Activated naive CD4-positive, alpha-beta T cell treated with anti-CD3 and anti-CD28 coated beads for 36 hours (primary cell): ENCODE data around the gene NAPB. TPM values are rescaled to one million over a fixed set of nuclear protein-coding genes. Genes with fewer than 3 reads are reported as not detected.

Experiments
- CTCF ChIA-PET: fragments of 350-600 bp; sonication (Branson Sonifier 250); formaldehyde crosslinking; loops from one replicate; lab custom pipeline; 2021; ENCODE audit warnings: antibody characterized with exemption; lab: Charles Lee
- DNase-seq: peaks from one replicate; pipeline ENCODE4 v3.0.0-alpha.2; 2020
- H3K27ac Mint-ChIP-seq: one replicate; pipeline ENCODE4 v1.8.0; 2021; ENCODE audit warnings: mild to moderate bottlenecking, mixed read lengths
- H3K27me3 Mint-ChIP-seq: one replicate; pipeline ENCODE4 v1.8.0; 2021; ENCODE audit warnings: low read depth, mixed read lengths
- H3K36me3 Mint-ChIP-seq: one replicate; pipeline ENCODE4 v1.8.0; 2021; ENCODE audit warnings: low read depth, mixed read lengths
- H3K4me1 Mint-ChIP-seq: one replicate; pipeline ENCODE4 v1.8.0; 2021; ENCODE audit warnings: low read depth, mixed read lengths
- H3K4me3 Mint-ChIP-seq: one replicate; pipeline ENCODE4 v1.8.0; 2021; ENCODE audit warnings: mild to moderate bottlenecking, moderate library complexity, mixed read lengths
- H3K9me3 Mint-ChIP-seq: one replicate; pipeline ENCODE4 v1.8.0; 2021; ENCODE audit warnings: mixed read lengths
- intact Hi-C: fragments of 100-400 bp; cut with micrococcal nuclease; formaldehyde crosslinking; loops from one replicate; pipeline ENCODE4 v1.15.1; 2023
- total RNA-seq, 2 experiments: library from RNA; stranded (reverse); gene quantifications; one replicate each; pipeline ENCODE4 v1.2.3, GENCODE V29; 2021

NAPB gene
- total RNA-seq, 2 experiments from 2014 or later = 5.4 to 7.6 TPM

DNA sequence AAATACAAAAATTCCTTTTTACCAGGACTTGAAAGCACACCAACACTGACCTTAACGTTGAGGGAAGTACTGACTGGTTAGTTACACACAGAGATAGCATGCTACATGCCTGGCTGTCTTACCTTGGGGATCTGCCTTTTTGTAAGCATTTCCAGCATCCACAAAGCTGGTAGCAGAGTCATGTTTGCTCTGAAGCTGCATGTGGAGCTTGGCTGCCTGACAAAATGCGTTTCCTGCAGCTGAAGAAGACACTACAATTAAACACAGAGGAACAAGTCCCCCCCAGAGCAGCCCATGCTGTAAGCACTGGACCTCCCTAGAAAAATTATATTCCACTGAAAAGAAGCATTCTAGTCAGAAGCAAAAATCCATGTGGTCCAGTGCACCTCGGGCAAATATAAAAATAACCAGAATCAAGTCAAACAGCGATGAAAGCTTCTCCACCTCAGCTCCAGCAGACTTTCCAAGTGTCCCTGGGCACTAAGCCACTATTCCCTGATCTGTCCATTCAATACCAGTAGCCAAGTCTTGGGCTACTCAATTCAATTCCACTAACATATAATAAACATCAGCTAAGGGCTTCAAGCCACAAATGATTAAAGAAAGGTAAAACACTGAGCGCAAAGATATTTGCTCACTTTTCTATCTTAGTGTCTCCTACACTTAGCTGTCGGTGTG lies 24.2 kb downstream of the NAPB start:
- intact Hi-C loops = no loop called here

DNA sequence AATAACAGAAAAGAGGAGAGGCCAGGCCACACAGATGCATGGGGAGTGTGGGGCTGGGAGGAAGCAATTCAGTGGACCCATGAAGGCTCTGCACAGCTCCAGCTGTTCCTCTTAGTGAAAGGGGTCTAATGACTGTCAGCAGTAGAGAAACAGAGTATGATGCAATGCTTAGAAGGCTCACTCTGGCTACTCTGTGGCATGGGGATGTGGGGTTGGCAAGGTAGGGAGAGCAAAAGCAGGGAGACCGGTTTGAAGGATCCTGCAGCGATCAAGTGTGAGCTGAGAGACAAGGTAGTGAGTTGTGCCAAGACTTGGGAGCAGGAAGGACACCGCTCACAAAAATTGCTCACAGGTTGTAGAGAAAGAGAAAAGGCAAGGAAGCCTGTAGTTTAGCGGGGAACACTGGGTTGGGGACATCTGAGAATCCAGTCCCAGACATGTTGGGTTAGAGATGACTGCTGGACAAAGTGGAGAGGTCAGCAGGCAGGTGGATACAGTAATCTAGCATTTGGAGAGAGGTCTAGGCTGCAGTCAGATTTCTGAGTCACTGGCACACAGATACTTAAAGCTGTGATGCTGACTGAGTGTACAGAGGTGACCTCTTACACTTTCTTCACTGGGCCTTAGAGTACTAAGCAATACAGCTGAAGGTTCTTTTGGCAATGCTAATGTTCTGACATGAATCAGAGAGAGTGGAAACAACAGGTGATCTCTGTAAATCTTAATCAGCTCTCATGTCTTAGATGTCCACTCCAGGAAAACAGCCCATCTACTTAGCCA lies 27.1 kb downstream of the NAPB start:
- H3K4me1 Mint-ChIP-seq = peaks cover 10% of the 10 kb centered on the region
- H3K27ac Mint-ChIP-seq = no peak overlapping the region
- CTCF ChIA-PET = no interaction called here
- intact Hi-C loops = no loop called here
- no peak overlapping the region for H3K4me3 Mint-ChIP-seq
- H3K36me3 Mint-ChIP-seq = peaks cover 23% of the 10 kb centered on the region
- DNase-seq = no peak
- H3K27me3 Mint-ChIP-seq = no peaks in the 10 kb centered on the region
- no peaks in the 10 kb centered on the region for H3K9me3 Mint-ChIP-seq

More for the DNA sequence above, 24.2 kb downstream of the NAPB start:
- H3K9me3 Mint-ChIP-seq = no peaks in the 10 kb centered on the region
- H3K27me3 Mint-ChIP-seq = no peaks in the 10 kb centered on the region
- H3K4me3 Mint-ChIP-seq = no peak overlapping the region
- no peak for DNase-seq
- CTCF ChIA-PET = no interaction called here
- no peak overlapping the region for H3K27ac Mint-ChIP-seq
- H3K36me3 Mint-ChIP-seq = peaks cover 23% of the 10 kb centered on the region
- peaks cover 27% of the 10 kb centered on the region for H3K4me1 Mint-ChIP-seq

DNA sequence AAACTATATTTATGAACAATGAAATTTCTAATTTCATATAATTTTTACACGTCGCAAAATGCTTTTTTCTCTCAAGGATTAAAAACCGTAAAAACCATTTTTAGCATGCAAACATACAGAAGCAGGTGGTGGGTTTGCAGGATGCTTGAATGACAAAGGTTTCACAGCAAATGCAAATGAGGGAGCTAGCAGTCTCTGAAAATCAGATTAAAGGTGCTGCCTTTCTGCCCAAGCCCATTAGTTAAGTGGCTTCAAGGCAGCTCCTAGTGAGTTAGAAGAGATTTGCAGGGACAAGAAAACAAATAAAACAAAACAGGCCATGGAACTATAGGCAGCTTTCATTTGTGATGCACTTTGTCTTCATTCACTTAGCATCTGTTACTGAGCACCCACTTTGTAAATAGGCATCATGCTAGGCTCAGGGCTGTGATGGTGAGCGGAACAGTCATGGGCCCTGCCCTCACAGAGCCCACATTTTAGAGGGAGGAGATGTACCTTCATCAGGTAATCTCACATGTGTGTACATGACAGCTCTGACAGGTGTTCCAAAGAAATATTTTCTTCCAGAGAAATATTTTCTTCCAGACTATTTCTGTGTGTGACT lies 29.5 kb downstream of the NAPB start:
- H3K4me1 Mint-ChIP-seq = no peaks in the 10 kb centered on the region
- CTCF ChIA-PET = no interaction called here
- no peak overlapping the region for H3K4me3 Mint-ChIP-seq
- no peak for DNase-seq
- H3K9me3 Mint-ChIP-seq = no peaks in the 10 kb centered on the region
- peaks cover 29% of the 10 kb centered on the region for H3K36me3 Mint-ChIP-seq
- intact Hi-C loops = no loop called here
- no peaks in the 10 kb centered on the region for H3K27me3 Mint-ChIP-seq
- H3K27ac Mint-ChIP-seq = no peak overlapping the region

DNA sequence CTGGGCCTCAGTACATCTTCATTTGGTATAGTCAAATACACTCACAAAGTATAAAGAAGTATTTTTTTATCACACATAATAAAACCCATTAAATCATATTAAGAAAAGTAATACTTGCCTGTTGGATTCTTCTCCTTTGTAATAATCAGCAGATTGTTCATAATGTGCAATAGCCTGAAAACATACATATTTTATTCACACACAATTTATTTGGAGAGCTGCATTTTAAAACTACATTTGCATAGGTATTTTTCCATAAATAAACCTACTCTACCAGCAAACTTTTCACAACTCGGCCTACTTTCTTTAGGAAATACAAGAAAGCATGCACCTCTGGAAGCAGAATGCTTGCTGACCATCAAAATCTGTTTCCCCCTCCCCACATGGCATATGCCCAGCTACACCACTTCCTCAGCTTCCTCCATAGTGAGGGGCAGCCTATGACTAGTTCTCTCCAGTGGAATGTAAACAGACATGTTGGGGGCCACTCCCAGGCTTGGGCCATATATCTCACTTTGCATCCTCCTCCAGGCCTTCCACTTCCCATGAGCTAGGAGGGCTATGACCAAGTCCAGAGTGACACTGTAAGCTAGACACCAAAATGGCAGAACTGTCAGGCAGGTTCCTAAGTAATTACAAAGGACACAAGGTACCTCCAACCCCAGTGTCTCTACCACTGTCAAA lies 31.1 kb downstream of the NAPB start:
- intact Hi-C loops = no loop called here
- CTCF ChIA-PET = no interaction called here
- no peak for DNase-seq
- Mint-ChIP-seq H3K36me3 (peaks cover 30% of the 10 kb centered on the region), H3K4me3 (no peak overlapping the region), H3K4me1 (no peaks in the 10 kb centered on the region), H3K27ac (no peak overlapping the region), H3K9me3 (no peaks in the 10 kb centered on the region), H3K27me3 (no peaks in the 10 kb centered on the region)

DNA sequence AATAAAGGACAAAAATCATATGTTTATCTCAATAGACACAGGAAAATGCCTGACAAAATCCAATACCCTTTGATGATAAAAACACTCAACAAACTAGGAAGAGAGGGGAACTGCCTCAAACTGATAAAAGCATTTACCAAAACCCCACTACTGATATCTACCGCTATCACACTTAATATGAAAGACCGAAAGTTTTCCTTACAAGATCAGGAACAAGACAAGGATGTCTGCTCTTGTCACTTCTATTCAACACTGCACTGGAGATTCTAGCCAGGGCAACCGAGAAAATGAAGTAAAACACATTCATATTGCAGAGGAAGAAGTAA lies 34.2 kb downstream of the NAPB start:
- no peaks in the 10 kb centered on the region for H3K4me1 Mint-ChIP-seq
- H3K27me3 Mint-ChIP-seq = no peaks in the 10 kb centered on the region
- no peak for DNase-seq
- H3K9me3 Mint-ChIP-seq = no peaks in the 10 kb centered on the region
- H3K27ac Mint-ChIP-seq = no peak overlapping the region
- no peak overlapping the region for H3K4me3 Mint-ChIP-seq
- intact Hi-C loops = no loop called here
- peaks cover 34% of the 10 kb centered on the region for H3K36me3 Mint-ChIP-seq
- CTCF ChIA-PET = no interaction called here

DNA sequence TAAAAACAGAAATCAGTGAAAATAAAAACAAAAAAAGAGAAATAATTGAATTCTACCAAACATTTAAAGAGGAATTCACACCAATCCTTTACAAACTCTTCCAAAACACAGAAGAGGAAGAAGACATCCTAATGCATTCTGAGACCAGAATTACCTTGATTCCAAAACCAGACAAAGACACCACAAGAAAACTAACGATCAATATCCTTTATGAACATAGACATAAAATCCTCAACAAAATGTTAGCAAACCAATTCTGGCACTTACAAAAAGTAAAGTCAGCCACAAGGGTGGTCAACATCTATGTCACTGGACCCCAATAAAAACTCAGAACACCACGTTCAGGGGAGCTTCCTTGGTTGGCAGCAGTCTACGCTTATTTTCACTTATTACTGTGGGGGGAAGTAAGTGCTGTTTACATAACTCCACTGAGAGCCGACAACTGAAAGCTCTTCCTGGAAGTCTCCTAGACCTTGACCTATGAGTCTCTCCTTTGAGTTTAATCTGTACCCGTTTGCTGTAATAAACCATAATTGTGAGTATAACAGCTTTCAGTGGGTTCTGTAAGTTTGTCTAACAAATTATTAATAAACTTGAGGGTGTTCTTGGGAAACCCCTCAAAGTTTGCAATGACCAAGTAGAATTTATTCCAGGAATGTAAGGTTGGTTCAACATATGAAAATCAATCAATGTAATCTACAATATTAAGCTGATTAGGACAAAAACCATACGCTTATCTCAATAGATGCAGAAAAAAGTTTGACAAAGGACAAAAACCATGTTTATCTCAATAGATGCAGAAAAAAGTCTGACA lies 34.8 kb downstream of the NAPB start:
- no peak for DNase-seq
- Mint-ChIP-seq H3K27ac (no peak overlapping the region), H3K9me3 (no peaks in the 10 kb centered on the region), H3K4me1 (no peaks in the 10 kb centered on the region), H3K27me3 (no peaks in the 10 kb centered on the region), H3K36me3 (peaks cover 34% of the 10 kb centered on the region), H3K4me3 (no peak overlapping the region)
- CTCF ChIA-PET = no interaction called here
- intact Hi-C loops = no loop called here

DNA sequence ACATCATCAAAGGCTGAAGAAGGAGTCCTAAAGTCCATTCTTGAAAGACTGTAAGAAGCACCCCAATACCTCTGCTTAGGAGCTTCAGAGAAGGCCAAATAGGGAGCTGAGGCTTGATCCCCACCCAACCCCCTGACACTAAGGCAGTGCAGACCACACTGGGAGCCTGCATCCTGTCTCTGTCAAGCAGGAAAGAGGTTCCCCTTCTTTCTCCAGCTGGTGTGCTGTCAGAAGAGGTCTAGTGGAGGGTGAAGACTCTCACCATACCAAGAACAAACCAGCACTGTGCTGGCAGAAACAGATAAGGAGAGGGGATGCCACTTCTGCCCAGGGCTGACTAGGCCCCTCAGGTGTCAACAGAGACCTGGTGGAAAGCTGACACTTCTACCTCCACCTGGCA lies 39.4 kb downstream of the NAPB start:
- Mint-ChIP-seq H3K36me3 (peaks cover 27% of the 10 kb centered on the region), H3K4me3 (no peak overlapping the region), H3K9me3 (no peaks in the 10 kb centered on the region), H3K27me3 (no peaks in the 10 kb centered on the region), H3K27ac (no peak overlapping the region), H3K4me1 (no peaks in the 10 kb centered on the region)
- intact Hi-C loops = no loop called here
- CTCF ChIA-PET = no interaction called here
- no peak for DNase-seq

DNA sequence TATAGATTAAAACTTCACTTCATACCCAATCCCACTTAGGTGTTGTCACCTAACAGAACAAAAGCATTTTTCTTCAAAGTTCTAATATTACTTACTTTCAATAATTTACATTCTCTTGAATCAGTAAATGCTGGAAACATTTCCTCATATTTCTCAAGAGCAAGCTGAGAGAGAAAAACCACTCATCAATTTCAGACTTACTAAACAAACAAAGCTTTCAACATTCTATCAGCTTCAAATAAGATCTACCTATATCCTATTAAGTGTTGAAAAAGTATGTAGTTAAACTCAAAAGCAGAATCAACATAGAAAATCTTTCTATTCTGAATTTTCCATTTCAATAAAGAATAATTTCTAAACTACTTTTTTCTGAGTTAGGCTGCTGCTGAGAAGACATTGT lies 41.5 kb downstream of the NAPB start:
- H3K27ac Mint-ChIP-seq = no peak overlapping the region
- no peaks in the 10 kb centered on the region for H3K27me3 Mint-ChIP-seq
- DNase-seq = no peak
- no peak overlapping the region for H3K4me3 Mint-ChIP-seq
- H3K9me3 Mint-ChIP-seq = no peaks in the 10 kb centered on the region
- peaks cover 40% of the 10 kb centered on the region for H3K36me3 Mint-ChIP-seq
- peaks cover 5% of the 10 kb centered on the region for H3K4me1 Mint-ChIP-seq
- intact Hi-C loops = no loop called here
- CTCF ChIA-PET = no interaction called here

DNA sequence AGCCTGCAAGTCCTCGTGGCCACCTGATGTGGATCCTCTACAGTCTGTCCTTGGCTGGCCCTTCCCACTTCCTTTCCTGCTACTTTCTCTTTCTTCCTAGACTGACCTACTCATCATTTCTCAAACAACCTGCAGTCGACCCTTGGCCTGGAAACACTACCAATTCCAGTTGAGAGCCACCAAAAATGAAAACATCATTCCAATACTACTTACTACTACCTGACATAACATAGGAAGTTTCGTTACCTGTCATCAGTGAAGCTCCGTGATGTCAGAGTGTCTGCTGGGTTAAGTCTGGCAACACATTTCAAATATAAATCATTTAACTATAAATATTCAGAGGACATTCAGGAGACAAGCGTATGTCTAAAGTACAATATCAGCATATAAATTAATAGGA lies 45.5 kb downstream of the NAPB start:
- no peak for DNase-seq
- H3K4me1 Mint-ChIP-seq = peaks cover 5% of the 10 kb centered on the region
- H3K9me3 Mint-ChIP-seq = no peaks in the 10 kb centered on the region
- H3K4me3 Mint-ChIP-seq = no peak overlapping the region
- no peaks in the 10 kb centered on the region for H3K27me3 Mint-ChIP-seq
- peaks cover 29% of the 10 kb centered on the region for H3K36me3 Mint-ChIP-seq
- CTCF ChIA-PET = no interaction called here
- intact Hi-C loops = no loop called here
- peak overlapping the region; percentile 32 for H3K27ac Mint-ChIP-seq

DNA sequence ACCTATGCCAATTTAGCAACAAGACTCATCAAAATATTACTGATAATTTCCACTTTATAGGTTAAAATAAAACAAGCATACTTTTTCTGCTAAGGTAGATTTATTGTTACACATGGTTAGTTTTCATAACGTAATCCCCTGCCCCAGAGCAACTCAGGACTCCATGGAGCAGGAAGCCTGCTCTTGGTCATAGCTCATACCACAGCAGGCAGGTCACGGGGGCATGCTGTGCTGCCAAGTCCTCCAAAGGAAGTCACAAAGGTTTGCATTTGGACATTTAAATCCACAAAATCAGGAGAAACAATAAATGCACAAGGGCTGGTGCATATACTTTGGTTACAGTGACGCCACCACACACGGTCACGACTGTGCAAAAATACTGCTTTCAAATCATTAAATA lies 46.8 kb downstream of the NAPB start:
- CTCF ChIA-PET = interaction anchor here (0.6 kb wide), 1 partner anchor 10 kb away, joined by 3 read pairs; no protein-coding TSS in a partner anchor
- H3K27ac Mint-ChIP-seq = no peak overlapping the region

DNA sequence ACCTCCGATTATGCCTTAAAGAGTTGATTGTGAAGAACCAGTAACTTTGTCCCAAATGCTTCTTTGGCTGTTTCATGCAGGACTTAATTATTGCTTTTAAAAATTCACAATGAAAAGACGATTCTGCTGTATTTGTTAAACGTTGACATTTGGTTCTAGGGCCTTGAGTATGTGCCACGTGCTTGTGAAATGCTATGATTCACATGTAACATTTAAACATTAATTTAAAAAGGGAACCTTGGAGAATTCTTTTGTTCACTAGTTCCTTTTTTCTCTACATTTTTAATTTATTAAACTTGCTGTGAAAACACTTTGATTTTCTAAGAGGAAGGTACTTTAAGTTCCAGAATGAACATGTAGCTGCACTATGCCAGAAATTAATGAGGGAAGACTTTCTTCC lies 49.8 kb downstream of the NAPB start:
- Mint-ChIP-seq H3K27me3 (no peaks in the 10 kb centered on the region), H3K36me3 (peaks cover 31% of the 10 kb centered on the region), H3K27ac (no peak overlapping the region), H3K4me3 (no peak overlapping the region), H3K9me3 (no peaks in the 10 kb centered on the region), H3K4me1 (peaks cover 23% of the 10 kb centered on the region)
- no peak for DNase-seq
- intact Hi-C loops = no loop called here
- CTCF ChIA-PET = no interaction called here

More for the DNA sequence above, 46.8 kb downstream of the NAPB start:
- Mint-ChIP-seq H3K36me3 (peaks cover 36% of the 10 kb centered on the region), H3K4me1 (peaks cover 5% of the 10 kb centered on the region), H3K27me3 (no peaks in the 10 kb centered on the region), H3K9me3 (no peaks in the 10 kb centered on the region), H3K4me3 (no peak overlapping the region)
- intact Hi-C loops = no loop called here
- no peak for DNase-seq

DNA sequence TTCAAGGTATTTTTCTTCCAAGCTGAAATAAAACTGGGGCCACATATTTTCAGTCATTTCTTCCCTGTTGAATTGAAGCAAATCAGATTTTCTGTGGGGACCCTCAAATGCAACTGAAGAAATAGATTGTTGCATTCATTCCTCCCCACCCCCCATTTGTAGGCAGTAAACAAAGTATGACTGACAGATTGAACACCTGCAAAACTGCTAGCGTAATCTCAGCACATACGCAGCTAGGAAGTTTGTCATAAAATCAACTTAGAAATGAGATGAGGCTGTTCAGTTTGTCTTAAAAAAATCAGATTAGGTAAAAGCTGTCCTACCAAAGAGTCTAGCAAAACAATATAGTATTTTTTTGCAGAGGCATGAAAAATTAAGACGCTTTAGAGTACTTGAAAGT lies 50.4 kb downstream of the NAPB start:
- Mint-ChIP-seq H3K9me3 (no peaks in the 10 kb centered on the region), H3K27ac (no peak overlapping the region), H3K4me3 (no peak overlapping the region), H3K4me1 (peaks cover 28% of the 10 kb centered on the region), H3K36me3 (peaks cover 28% of the 10 kb centered on the region), H3K27me3 (no peaks in the 10 kb centered on the region)
- DNase-seq = no peak
- intact Hi-C loops = no loop called here
- CTCF ChIA-PET = no interaction called here
